ENCODE measurements around the gene KIRREL3.

Gene KIRREL3

DNA sequence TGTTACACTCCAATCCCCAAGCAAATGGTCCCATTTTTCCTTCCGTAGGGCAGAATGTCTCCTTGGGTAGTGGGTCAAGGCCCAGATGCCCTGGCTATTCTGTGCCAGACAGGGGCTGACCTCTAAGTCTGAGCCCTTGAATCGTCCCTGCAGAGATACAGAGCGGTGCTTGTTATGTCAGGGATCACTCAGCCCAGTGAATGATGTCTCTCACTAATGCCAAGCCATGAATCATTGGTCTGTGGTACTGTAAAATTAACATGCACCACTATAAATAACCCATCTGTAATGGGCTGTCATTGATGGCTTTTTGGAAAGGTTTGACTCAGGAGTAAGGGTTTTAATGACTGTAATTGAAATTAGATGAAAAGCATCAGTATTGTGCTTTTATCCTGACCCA is 35.3 kb upstream of the KIRREL3 start:
- no peak overlapping the region for H3K9ac ChIP-seq
- H3K27ac ChIP-seq: no peak overlapping the region
- no peak overlapping the region for H2AFZ ChIP-seq (ENCODE audit: low read depth)
- no peak overlapping the region for H3K4me3 ChIP-seq (IDR thresholded peaks at IDR 0.05; ENCODE audit: insufficient read depth, low read depth, low read length)
- no peaks in the 10 kb centered on the region for H3K79me2 ChIP-seq (ENCODE audit: insufficient read depth, low read depth)
- TF ChIP-seq, protein P1, sequence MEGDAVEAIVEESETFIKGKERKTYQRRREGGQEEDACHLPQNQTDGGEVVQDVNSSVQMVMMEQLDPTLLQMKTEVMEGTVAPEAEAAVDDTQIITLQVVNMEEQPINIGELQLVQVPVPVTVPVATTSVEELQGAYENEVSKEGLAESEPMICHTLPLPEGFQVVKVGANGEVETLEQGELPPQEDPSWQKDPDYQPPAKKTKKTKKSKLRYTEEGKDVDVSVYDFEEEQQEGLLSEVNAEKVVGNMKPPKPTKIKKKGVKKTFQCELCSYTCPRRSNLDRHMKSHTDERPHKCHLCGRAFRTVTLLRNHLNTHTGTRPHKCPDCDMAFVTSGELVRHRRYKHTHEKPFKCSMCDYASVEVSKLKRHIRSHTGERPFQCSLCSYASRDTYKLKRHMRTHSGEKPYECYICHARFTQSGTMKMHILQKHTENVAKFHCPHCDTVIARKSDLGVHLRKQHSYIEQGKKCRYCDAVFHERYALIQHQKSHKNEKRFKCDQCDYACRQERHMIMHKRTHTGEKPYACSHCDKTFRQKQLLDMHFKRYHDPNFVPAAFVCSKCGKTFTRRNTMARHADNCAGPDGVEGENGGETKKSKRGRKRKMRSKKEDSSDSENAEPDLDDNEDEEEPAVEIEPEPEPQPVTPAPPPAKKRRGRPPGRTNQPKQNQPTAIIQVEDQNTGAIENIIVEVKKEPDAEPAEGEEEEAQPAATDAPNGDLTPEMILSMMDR (conservative IDR thresholded peaks at IDR 0.05; ENCODE audit: low read depth, low read length): no peak
- H4K20me1 ChIP-seq (ENCODE audit: insufficient read depth): no peaks in the 10 kb centered on the region
- H3K27me3 ChIP-seq (ENCODE audit: insufficient read depth, low read depth): no peaks in the 10 kb centered on the region
- H3K4me2 ChIP-seq: no peak overlapping the region
- H3K36me3 ChIP-seq (ENCODE audit: insufficient read depth): no peaks in the 10 kb centered on the region
- no peaks in the 10 kb centered on the region for H3K4me1 ChIP-seq (ENCODE audit: low read depth, poor library complexity, severe bottlenecking)

DNA sequence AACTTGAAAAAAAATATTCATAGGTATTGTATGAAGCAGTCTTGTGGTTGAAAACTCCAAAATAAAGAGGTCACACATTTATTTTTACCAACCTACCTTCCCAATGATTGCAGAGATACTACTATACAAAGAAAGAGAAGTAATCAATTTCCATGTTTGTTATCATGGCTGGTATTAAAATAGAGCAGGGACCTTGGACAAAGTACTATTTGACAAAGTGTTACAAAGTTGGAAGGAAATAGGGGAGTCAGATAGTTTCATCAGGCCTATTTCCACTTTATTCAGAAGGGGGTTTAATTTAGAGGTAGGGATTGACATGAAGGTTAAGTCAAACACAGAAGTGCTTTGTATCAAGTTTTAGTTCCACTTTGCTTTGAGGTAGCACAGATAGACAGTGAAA is 34.4 kb upstream of the KIRREL3 start:
- Histone ChIP-seq H3K4me1 (ENCODE audit: low read depth, poor library complexity, severe bottlenecking) (no peaks in the 10 kb centered on the region), H3K27me3 (ENCODE audit: insufficient read depth, low read depth) (no peaks in the 10 kb centered on the region), H3K27ac (no peak overlapping the region), H3K36me3 (ENCODE audit: insufficient read depth) (no peaks in the 10 kb centered on the region), H3K79me2 (ENCODE audit: insufficient read depth, low read depth) (no peaks in the 10 kb centered on the region), H3K4me2 (no peak overlapping the region), H3K9ac (no peak overlapping the region), H4K20me1 (ENCODE audit: insufficient read depth) (no peaks in the 10 kb centered on the region), H2AFZ (ENCODE audit: low read depth) (no peak overlapping the region), H3K4me3 (IDR thresholded peaks at IDR 0.05; ENCODE audit: insufficient read depth, low read depth, low read length) (no peak overlapping the region)
- TF ChIP-seq, protein P1 (conservative IDR thresholded peaks at IDR 0.05; ENCODE audit: low read depth, low read length): no peak

DNA sequence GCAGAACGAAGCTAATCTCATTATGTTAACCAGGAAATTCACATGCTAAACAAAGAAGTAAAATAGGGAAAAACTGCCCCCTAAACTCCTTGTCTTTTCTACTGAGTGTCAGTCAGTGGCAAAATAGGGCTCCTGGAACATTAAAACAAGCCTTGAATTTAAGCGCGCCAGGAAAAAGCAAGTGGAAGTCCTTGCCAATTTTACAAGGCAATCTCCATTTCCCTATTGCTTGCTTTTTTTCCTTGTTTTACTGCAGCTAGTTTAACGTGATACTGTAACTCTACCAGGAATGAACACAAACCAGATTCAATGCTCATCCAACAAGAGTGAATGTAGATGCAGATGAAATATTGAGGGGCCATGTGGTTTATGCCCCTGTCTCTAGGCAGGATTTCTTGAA is 28.1 kb upstream of the KIRREL3 start:
- Histone ChIP-seq H3K4me1 (ENCODE audit: low read depth, poor library complexity, severe bottlenecking) (no peaks in the 10 kb centered on the region), H3K79me2 (ENCODE audit: insufficient read depth, low read depth) (no peaks in the 10 kb centered on the region), H3K9ac (no peak overlapping the region), H3K4me3 (IDR thresholded peaks at IDR 0.05; ENCODE audit: insufficient read depth, low read depth, low read length) (no peak overlapping the region), H3K27me3 (ENCODE audit: insufficient read depth, low read depth) (no peaks in the 10 kb centered on the region), H2AFZ (ENCODE audit: low read depth) (no peak overlapping the region), H4K20me1 (ENCODE audit: insufficient read depth) (no peaks in the 10 kb centered on the region), H3K36me3 (ENCODE audit: insufficient read depth) (no peaks in the 10 kb centered on the region), H3K27ac (no peak overlapping the region), H3K4me2 (no peak overlapping the region)
- TF ChIP-seq, protein P1 (conservative IDR thresholded peaks at IDR 0.05; ENCODE audit: low read depth, low read length): no peak

DNA sequence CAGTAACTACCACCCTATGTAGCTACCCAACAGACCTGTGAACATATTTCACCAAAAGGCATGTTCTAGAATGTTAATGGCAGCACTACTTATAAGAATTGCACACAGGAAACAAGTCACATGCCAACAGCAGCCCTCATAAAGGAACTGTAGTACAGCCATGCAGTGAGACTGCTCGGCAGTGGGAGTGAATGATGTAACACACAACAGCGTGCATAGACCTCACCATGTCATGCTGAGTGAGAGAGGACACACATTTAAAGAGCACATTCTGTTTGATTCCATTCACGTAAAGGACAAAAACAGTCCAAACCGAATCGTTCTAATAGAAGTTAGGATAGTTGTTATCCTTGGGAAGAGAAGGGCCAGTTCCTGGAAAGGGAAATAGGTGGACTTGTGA is 27.2 kb upstream of the KIRREL3 start:
- no peaks in the 10 kb centered on the region for H3K4me1 ChIP-seq (ENCODE audit: low read depth, poor library complexity, severe bottlenecking)
- H3K27me3 ChIP-seq (ENCODE audit: insufficient read depth, low read depth): no peaks in the 10 kb centered on the region
- no peak overlapping the region for H3K9ac ChIP-seq
- H3K4me2 ChIP-seq: no peak overlapping the region
- H3K36me3 ChIP-seq (ENCODE audit: insufficient read depth): no peaks in the 10 kb centered on the region
- H3K79me2 ChIP-seq (ENCODE audit: insufficient read depth, low read depth): no peaks in the 10 kb centered on the region
- H3K27ac ChIP-seq: no peak overlapping the region
- TF ChIP-seq, protein P1 (conservative IDR thresholded peaks at IDR 0.05; ENCODE audit: low read depth, low read length): no peak
- H3K4me3 ChIP-seq (IDR thresholded peaks at IDR 0.05; ENCODE audit: insufficient read depth, low read depth, low read length): no peak overlapping the region
- no peak overlapping the region for H2AFZ ChIP-seq (ENCODE audit: low read depth)
- H4K20me1 ChIP-seq (ENCODE audit: insufficient read depth): no peaks in the 10 kb centered on the region

DNA sequence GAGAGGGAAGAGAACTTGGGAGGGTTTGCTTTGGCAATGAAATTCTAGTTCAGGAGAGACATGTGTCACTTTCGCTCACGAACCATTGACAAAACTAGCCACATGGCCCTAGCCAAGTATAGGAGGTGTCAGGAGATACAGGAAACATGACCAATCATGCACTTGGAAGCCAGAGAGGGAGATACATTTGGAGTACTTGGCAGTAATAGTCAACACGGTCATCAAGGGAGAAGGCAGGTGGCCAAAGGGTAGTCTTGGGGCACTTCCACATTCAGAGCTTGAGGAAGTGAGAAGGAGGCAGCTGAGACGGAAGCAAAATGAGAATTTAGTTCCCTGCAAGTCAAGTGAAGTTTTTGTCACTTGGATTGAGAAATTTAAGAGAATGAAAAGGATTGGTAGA is 26.4 kb upstream of the KIRREL3 start:
- Histone ChIP-seq H3K9ac (no peak overlapping the region), H3K79me2 (ENCODE audit: insufficient read depth, low read depth) (no peaks in the 10 kb centered on the region), H3K27ac (no peak overlapping the region), H3K4me1 (ENCODE audit: low read depth, poor library complexity, severe bottlenecking) (no peaks in the 10 kb centered on the region), H3K27me3 (ENCODE audit: insufficient read depth, low read depth) (no peaks in the 10 kb centered on the region), H3K36me3 (ENCODE audit: insufficient read depth) (no peaks in the 10 kb centered on the region), H4K20me1 (ENCODE audit: insufficient read depth) (no peaks in the 10 kb centered on the region), H2AFZ (ENCODE audit: low read depth) (no peak overlapping the region), H3K4me3 (IDR thresholded peaks at IDR 0.05; ENCODE audit: insufficient read depth, low read depth, low read length) (no peak overlapping the region), H3K4me2 (no peak overlapping the region)
- TF ChIP-seq, protein P1 (conservative IDR thresholded peaks at IDR 0.05; ENCODE audit: low read depth, low read length): no peak
